B cell (primary cell): ENCODE measurements around the gene RAB6B. TPM values are rescaled to one million over a fixed set of nuclear protein-coding genes. Genes with fewer than 3 reads are reported as not detected.

Experiments used
- ATAC-seq: fragments of 200-7000 bp; cut with Tn5 transposase; one replicate; pipeline ENCODE4 v1.10.0; 2021; ENCODE audit warnings: low read depth, mild to moderate bottlenecking, moderate number of reproducible peaks, moderate library complexity
- CTCF ChIA-PET: fragments of 350-600 bp; sonication (Branson Sonifier 250); formaldehyde crosslinking; loops from one replicate; lab custom pipeline; 2021; ENCODE audit warnings: antibody characterized with exemption, inconsistent platforms; lab: Charles Lee
- POLR2A ChIA-PET: fragments of 350-600 bp; sonication (Branson Sonifier 250); formaldehyde crosslinking; loops from one replicate; lab custom pipeline; 2021; ENCODE audit warnings: antibody characterized with exemption; lab: Charles Lee
- DNase-seq: peaks from one replicate; pipeline ENCODE4 v3.0.0; 2013
- H2AFZ ChIP-seq: 2 replicates; pipeline ENCODE4 v1.6.1; 2012; ENCODE audit warnings: mild to moderate bottlenecking, low read depth, low read length; ENCODE audit not compliant: insufficient read depth, poor library complexity, severe bottlenecking
- H3K27ac ChIP-seq, 2 donors: 1 replicate in 1 of 2; 2 replicates in 1 of 2; pipeline ENCODE4 v1.5.1; 2012 to 2013; ENCODE audit warnings: low read length in 2 of 2, mild to moderate bottlenecking in 2 of 2, moderate library complexity in 1 of 2
- H3K27me3 ChIP-seq, 4 experiments: fragments of 200-600 bp in 1 of 4; sonication (generic) in 1 of 4; replicated peaks in 1 of 4; 1 replicate in 2 of 4; 2 replicates in 2 of 4; pipeline versions ENCODE4 v1.6.1 to v1.7.0; 2013 to 2016; ENCODE audit warnings: low read length in 3 of 4, mild to moderate bottlenecking in 2 of 4, mixed read lengths in 1 of 4, moderate library complexity in 1 of 4; ENCODE audit not compliant: insufficient read depth in 4 of 4, control insufficient read depth in 3 of 4; ENCODE audit errors: control extremely low read depth in 1 of 4
- H3K36me3 ChIP-seq, 2 experiments: replicated peaks in 1 of 2; 1 replicate in 1 of 2; 2 replicates in 1 of 2; pipeline versions ENCODE4 v1.6.1 to v1.7.1; 2013; ENCODE audit warnings: low read length in 1 of 2; ENCODE audit not compliant: insufficient read depth in 2 of 2, control insufficient read depth in 1 of 2; ENCODE audit errors: control extremely low read depth in 1 of 2, extremely low read depth in 1 of 2
- H3K4me1 ChIP-seq, 2 donors: fragments of 200-600 bp in 1 of 2; sonication (generic) in 1 of 2; 1 replicate in 1 of 2; 2 replicates in 1 of 2; pipeline versions ENCODE4 v1.5.1 to v1.6.1; 2013 to 2017; ENCODE audit warnings: low read length in 2 of 2; ENCODE audit not compliant: control insufficient read depth in 2 of 2, insufficient read depth in 2 of 2
- H3K4me2 ChIP-seq: replicated peaks from 2 replicates; pipeline ENCODE3; 2012; ENCODE audit warnings: mild to moderate bottlenecking, low read depth, low read length; ENCODE audit not compliant: poor library complexity, severe bottlenecking
- H3K4me3 ChIP-seq, 5 experiments: fragments of 200-600 bp in 1 of 5; sonication (generic) in 1 of 5; 1 replicate in 3 of 5; 2 replicates in 2 of 5; pipeline versions ENCODE4 v1.5.1 to v1.7.0; 2011 to 2016; ENCODE audit warnings: low read length in 4 of 5, mild to moderate bottlenecking in 4 of 5, low read depth in 2 of 5, control low read depth in 1 of 5, moderate library complexity in 1 of 5; ENCODE audit not compliant: insufficient read depth in 1 of 5; ENCODE audit errors: control extremely low read depth in 1 of 5, extremely low read depth in 1 of 5
- H3K79me2 ChIP-seq: fragments of 200-600 bp; sonication (generic); one replicate; pipeline ENCODE4 v1.6.0; 2016; ENCODE audit warnings: low read length; ENCODE audit not compliant: control insufficient read depth, insufficient read depth
- H3K9ac ChIP-seq: fragments of 200-600 bp; sonication (generic); 2 replicates; pipeline ENCODE4 v1.6.1; 2017; ENCODE audit warnings: mild to moderate bottlenecking, low read length, moderate library complexity
- H3K9me3 ChIP-seq, 3 donors: one replicate each; pipeline versions ENCODE4 v1.6.1 to v1.7.1; 2013; ENCODE audit warnings: low read length in 2 of 3; ENCODE audit not compliant: control insufficient read depth in 2 of 3, insufficient read depth in 1 of 3; ENCODE audit errors: control extremely low read depth in 1 of 3
- H4K20me1 ChIP-seq: 2 replicates; pipeline ENCODE4 v1.6.0; 2012; ENCODE audit warnings: mild to moderate bottlenecking, low read length; ENCODE audit not compliant: insufficient read depth, control insufficient read depth, poor library complexity, severe bottlenecking
- H3K27ac Mint-ChIP-seq: one replicate; pipeline ENCODE4 v1.8.0; 2021; ENCODE audit warnings: mixed read lengths
- H3K27me3 Mint-ChIP-seq: one replicate; pipeline ENCODE4 v1.8.0; 2021; ENCODE audit warnings: mixed read lengths
- H3K4me1 Mint-ChIP-seq: one replicate; pipeline ENCODE4 v1.8.0; 2021; ENCODE audit warnings: mixed read lengths
- H3K4me3 Mint-ChIP-seq: one replicate; pipeline ENCODE4 v1.8.0; 2021; ENCODE audit warnings: mixed read lengths
- H3K9me3 Mint-ChIP-seq: one replicate; pipeline ENCODE4 v1.8.0; 2022; ENCODE audit warnings: mixed read lengths; ENCODE audit not compliant: insufficient read depth
- CTCF ChIP-seq: fragments of 200-600 bp; IDR thresholded peaks from one replicate; pipeline ENCODE4 v1.8.0; 2022; ENCODE audit warnings: antibody characterized with exemption, mild to moderate bottlenecking
- EZH2 ChIP-seq: IDR thresholded peaks from 2 replicates; pipeline ENCODE4 v1.6.1; 2012; ENCODE audit warnings: borderline replicate concordance, low read depth, mild to moderate bottlenecking, moderate library complexity, low read length; ENCODE audit not compliant: insufficient read depth, poor library complexity, severe bottlenecking
- WGBS: methylation state at CpG from one replicate; pipeline ENCODE4 v1.1.5; 2013; ENCODE audit warnings: missing lambda C conversion rate; ENCODE audit not compliant: insufficient coverage; 5-methylcytosine and 5-hydroxymethylcytosine counted together
- intact Hi-C: fragments of 100-400 bp; cut with micrococcal nuclease; formaldehyde crosslinking; loops from one replicate; pipeline ENCODE4 v1.10.0; 2022
- polyA plus RNA-seq: library from polyadenylated mRNA; depleted of rRNA; stranded (reverse); fragments of >200 nt; gene quantifications from 2 replicates; pipeline ENCODE4 v1.2.3, GENCODE V29; 2012
- total RNA-seq, 2 donors: library from RNA; stranded (reverse); fragments of 120-200 nt in 1 of 2; gene quantifications; 1 replicate in 1 of 2; 2 replicates in 1 of 2; pipeline versions ENCODE4 v1.2.3 to v1.2.4, GENCODE V29; 2013 to 2022

RAB6B gene
- total and polyA plus RNA-seq, 2 donors (not counting 1 experiment from before 2014, with no cell fraction given), result not detected

GRCh38 chr3:133943639-133944141 lies 48.0 kb upstream of the RAB6B start:
- H3K4me1 Mint-ChIP-seq, result peaks cover 2% of the 10 kb centered on the region
- no peak overlapping the region for H3K27ac Mint-ChIP-seq
- Histone ChIP-seq H3K9me3 (no peaks in the 10 kb centered on the region), H3K4me3 (no peak overlapping the region), H3K79me2 (no peaks in the 10 kb centered on the region), H3K27me3 (peaks cover 0 to 2% (median 0%) of the 10 kb centered on the region in 4 experiments), H3K36me3 (no peaks in the 10 kb centered on the region), H2AFZ (no peak overlapping the region), H3K27ac (no peak overlapping the region), H4K20me1 (no peaks in the 10 kb centered on the region), H3K4me1 (no peaks in the 10 kb centered on the region), H3K9ac (no peak overlapping the region), H3K4me2 (no peak overlapping the region)
- WGBS, result 50% methylated on average over 1 of the region's 5 CpGs
- DNase-seq (no peak), ATAC-seq (no peak)
- ChIA-PET CTCF (no interaction called here), POLR2A (no interaction called here)
- intact Hi-C loops, result no loop called here
- TF ChIP-seq EZH2, result no peak
- TF ChIP-seq CTCF, result no peak
- H3K27me3 Mint-ChIP-seq, result peaks cover 26% of the 10 kb centered on the region
- no peaks in the 10 kb centered on the region for H3K9me3 Mint-ChIP-seq
- H3K4me3 Mint-ChIP-seq, result no peak overlapping the region

- CTCF ChIA-PET, result no interaction called here
- Histone ChIP-seq H3K4me3 (no peak overlapping the region), H4K20me1 (no peaks in the 10 kb centered on the region), H3K79me2 (no peaks in the 10 kb centered on the region), H3K9me3 (no peaks in the 10 kb centered on the region), H3K27me3 (peaks cover 0 to 2% (median 0%) of the 10 kb centered on the region in 4 experiments), H3K4me2 (no peak overlapping the region), H3K4me1 (no peaks in the 10 kb centered on the region), H3K27ac (no peak overlapping the region), H3K9ac (no peak overlapping the region), H2AFZ (no peak overlapping the region), H3K36me3 (no peaks in the 10 kb centered on the region)
- no CpG with 5 or more reads among the region's 2 CpGs for WGBS
- ATAC-seq (no peak), DNase-seq (no peak)
- intact Hi-C loops, result no loop called here
- H3K4me1 Mint-ChIP-seq, result peaks cover 2% of the 10 kb centered on the region
- H3K27me3 Mint-ChIP-seq, result peaks cover 26% of the 10 kb centered on the region
- no peaks in the 10 kb centered on the region for H3K9me3 Mint-ChIP-seq
- H3K27ac Mint-ChIP-seq, result no peak overlapping the region
- POLR2A ChIA-PET, result no interaction called here
- no peak overlapping the region for H3K4me3 Mint-ChIP-seq
- TF ChIP-seq EZH2, result no peak
- TF ChIP-seq CTCF, result no peak
Measured at GRCh38 chr3:133943031-133943535, 47.4 kb upstream of the RAB6B start.
